ENCODE data around the gene FXR2.

- TF ChIP-seq CTCF (IDR thresholded peaks at IDR 0.05; ENCODE audit: insufficient read depth, low read length, poor library complexity, severe bottlenecking), result no peak
- TF ChIP-seq EZH2phosphoT487 (conservative IDR thresholded peaks at IDR 0.05; ENCODE audit: low read length), result no peak
Observed at GRCh38 chr17:7572588-7573323, 41.9 kb downstream of the FXR2 start.
